Thyroid gland (tissue), 4 donors: ENCODE measurements around the gene HNRNPL. TPM values are rescaled to one million over a fixed set of nuclear protein-coding genes. Genes with fewer than 3 reads are reported as not detected.

ENCODE experiments used
- DNase-seq, 2 donors: peaks; one replicate each; pipeline ENCODE4 v3.0.0-alpha.2; 2019
- H3K27ac ChIP-seq, 3 donors: fragments of 200-600 bp; sonication (generic); 1 replicate in 2 of 3; 2 replicates in 1 of 3; pipeline ENCODE4 v1.5.1; 2016 to 2019; ENCODE audit warnings: mild to moderate bottlenecking in 1 of 3, moderate library complexity in 1 of 3
- H3K27me3 ChIP-seq: fragments of 200-600 bp; sonication (generic); one replicate; pipeline ENCODE4 v1.5.1; 2019
- H3K36me3 ChIP-seq, 2 donors: fragments of 200-600 bp; sonication (generic); one replicate each; pipeline ENCODE4 v1.5.1; 2016 to 2019
- H3K4me1 ChIP-seq, 2 donors: fragments of 200-600 bp; sonication (generic); one replicate each; pipeline ENCODE4 v1.5.1; 2017 to 2019
- H3K4me3 ChIP-seq, 3 donors: fragments of 200-600 bp; sonication (generic); replicated peaks in 1 of 3; 1 replicate in 2 of 3; 2 replicates in 1 of 3; pipeline ENCODE4 v1.5.1; 2016; ENCODE audit warnings: mild to moderate bottlenecking in 1 of 3
- H3K9me3 ChIP-seq: fragments of 200-600 bp; sonication (generic); one replicate; pipeline ENCODE4 v1.5.1; 2017
- POLR2A ChIP-seq, 2 donors: fragments of 450-650 bp; IDR thresholded peaks; one replicate each; pipeline ENCODE4 v1.6.1; 2017; ENCODE audit warnings: antibody characterized with exemption in 2 of 2, mild to moderate bottlenecking in 2 of 2, moderate library complexity in 1 of 2
- WGBS, 2 donors: methylation state at CpG; one replicate each; pipeline ENCODE4 v1.1.5; 2017; 5-methylcytosine and 5-hydroxymethylcytosine counted together
- intact Hi-C: fragments of 100-400 bp; cut with DNase I; formaldehyde crosslinking; loops from one replicate; pipeline ENCODE4 v1.15.1; 2023
- total RNA-seq, 4 donors: library from RNA; depleted of rRNA; stranded (reverse); fragments of >200 nt; gene quantifications; one replicate each; pipeline ENCODE4 v1.2.3, GENCODE V29; 2016
- TF ChIP-seq, protein P1 (sequence below), 6 experiments: fragments of 200-600 bp in 3 of 6; fragments of 450-650 bp in 3 of 6; sonication (generic) in 3 of 6; IDR thresholded peaks; one replicate each; pipeline ENCODE4 v1.5.1; 2016 to 2019; ENCODE audit warnings: antibody characterized with exemption in 6 of 6, mild to moderate bottlenecking in 2 of 6, inconsistent platforms in 1 of 6, moderate library complexity in 1 of 6

Gene HNRNPL
- total RNA-seq, 4 donors from 2014 or later = 181 to 247 (median 232) TPM

DNA sequence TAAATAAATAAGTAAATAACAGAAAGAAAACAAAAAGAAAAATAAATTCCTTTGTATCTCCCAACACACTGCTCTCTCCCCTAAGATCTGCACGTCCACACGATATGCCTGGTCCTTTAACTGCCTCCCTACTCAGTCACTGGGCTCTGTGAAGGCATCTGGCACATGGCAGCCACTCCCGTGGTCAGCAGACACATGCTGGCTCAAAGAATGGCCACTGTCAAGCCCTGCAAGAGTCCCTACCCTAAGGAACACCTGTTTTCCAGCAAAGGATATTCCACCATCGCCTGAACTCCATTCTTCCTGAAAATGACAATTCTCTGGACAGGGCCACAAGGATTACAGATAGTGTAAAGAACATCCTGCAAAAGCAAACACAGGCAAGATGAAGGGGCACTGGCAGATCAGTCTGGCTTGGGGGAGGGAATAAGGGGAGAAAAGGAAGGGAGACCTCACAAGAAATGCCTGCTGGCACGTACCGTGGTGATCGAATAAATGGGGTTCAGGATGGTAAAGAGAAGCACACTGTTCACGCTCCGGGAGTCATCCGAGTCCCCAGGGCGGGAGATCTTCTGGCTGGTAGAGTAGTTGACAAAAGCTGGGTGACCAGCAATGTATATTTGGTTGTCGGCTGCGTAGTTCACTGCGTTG is 4.3 kb downstream of the HNRNPL start:
- H3K27me3 ChIP-seq = no peaks in the 10 kb centered on the region
- WGBS, 2 donors = 94 to 95% methylated on average over 13 to 14 of the region's 14 CpGs
- H3K9me3 ChIP-seq = no peaks in the 10 kb centered on the region
- H3K36me3 ChIP-seq = peaks cover 70 to 74% of the 10 kb centered on the region in 2 donors
- TF ChIP-seq, protein P1, sequence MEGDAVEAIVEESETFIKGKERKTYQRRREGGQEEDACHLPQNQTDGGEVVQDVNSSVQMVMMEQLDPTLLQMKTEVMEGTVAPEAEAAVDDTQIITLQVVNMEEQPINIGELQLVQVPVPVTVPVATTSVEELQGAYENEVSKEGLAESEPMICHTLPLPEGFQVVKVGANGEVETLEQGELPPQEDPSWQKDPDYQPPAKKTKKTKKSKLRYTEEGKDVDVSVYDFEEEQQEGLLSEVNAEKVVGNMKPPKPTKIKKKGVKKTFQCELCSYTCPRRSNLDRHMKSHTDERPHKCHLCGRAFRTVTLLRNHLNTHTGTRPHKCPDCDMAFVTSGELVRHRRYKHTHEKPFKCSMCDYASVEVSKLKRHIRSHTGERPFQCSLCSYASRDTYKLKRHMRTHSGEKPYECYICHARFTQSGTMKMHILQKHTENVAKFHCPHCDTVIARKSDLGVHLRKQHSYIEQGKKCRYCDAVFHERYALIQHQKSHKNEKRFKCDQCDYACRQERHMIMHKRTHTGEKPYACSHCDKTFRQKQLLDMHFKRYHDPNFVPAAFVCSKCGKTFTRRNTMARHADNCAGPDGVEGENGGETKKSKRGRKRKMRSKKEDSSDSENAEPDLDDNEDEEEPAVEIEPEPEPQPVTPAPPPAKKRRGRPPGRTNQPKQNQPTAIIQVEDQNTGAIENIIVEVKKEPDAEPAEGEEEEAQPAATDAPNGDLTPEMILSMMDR (IDR thresholded peaks at IDR 0.05) = no peak
- TF ChIP-seq POLR2A (IDR thresholded peaks at IDR 0.05) = no peak
- H3K4me1 ChIP-seq = peaks cover 16 to 23% of the 10 kb centered on the region in 2 donors
- intact Hi-C loops = loop anchor here (5.0 kb wide), 1 partner anchor 52 kb away; the partner anchor contains the start of genes NFKBIB and SIRT2
- H3K27ac ChIP-seq = no peak overlapping the region
- H3K4me3 ChIP-seq = no peak overlapping the region
- no peak for DNase-seq

DNA sequence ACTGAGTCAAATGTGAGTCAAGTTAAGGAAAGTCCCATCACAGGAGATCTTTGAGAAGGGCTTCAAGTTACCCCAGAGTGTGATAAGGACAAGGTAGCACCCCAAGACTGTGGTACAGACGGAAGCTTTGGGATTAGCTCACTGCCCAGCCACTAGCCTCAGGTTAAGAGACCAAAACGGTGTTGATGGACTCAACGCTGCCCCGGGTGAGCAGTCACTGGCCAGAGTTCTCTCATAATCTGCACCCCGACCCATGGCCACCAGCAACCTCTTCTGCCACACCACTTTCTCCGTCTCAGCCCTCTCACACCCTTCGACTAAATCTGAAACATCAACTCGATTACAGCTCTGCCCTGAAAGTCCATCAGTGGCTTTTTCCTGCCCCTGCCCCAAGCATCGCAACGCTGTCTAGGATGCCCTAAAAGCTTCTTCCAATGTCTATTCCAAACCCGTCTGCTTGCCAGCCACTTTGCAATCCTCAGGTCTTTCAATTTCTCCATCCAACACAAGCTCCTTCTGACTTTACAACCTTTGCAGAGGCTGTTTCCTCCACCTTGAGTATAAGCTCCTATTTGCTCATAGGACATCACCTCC is 5.6 kb downstream of the HNRNPL start:
- H3K4me3 ChIP-seq = no peak overlapping the region
- no peak overlapping the region for H3K27ac ChIP-seq
- H3K36me3 ChIP-seq = peaks cover 83 to 87% of the 10 kb centered on the region in 2 donors
- WGBS, 2 donors = 92 to 95% methylated on average over 11 of the region's 11 CpGs
- TF ChIP-seq, protein P1 (IDR thresholded peaks at IDR 0.05) = no peak
- TF ChIP-seq POLR2A (IDR thresholded peaks at IDR 0.05) = no peak
- no peak for DNase-seq
- peaks cover 16 to 23% of the 10 kb centered on the region in 2 donors for H3K4me1 ChIP-seq
- H3K27me3 ChIP-seq = no peaks in the 10 kb centered on the region
- intact Hi-C loops = no loop called here
- no peaks in the 10 kb centered on the region for H3K9me3 ChIP-seq

DNA sequence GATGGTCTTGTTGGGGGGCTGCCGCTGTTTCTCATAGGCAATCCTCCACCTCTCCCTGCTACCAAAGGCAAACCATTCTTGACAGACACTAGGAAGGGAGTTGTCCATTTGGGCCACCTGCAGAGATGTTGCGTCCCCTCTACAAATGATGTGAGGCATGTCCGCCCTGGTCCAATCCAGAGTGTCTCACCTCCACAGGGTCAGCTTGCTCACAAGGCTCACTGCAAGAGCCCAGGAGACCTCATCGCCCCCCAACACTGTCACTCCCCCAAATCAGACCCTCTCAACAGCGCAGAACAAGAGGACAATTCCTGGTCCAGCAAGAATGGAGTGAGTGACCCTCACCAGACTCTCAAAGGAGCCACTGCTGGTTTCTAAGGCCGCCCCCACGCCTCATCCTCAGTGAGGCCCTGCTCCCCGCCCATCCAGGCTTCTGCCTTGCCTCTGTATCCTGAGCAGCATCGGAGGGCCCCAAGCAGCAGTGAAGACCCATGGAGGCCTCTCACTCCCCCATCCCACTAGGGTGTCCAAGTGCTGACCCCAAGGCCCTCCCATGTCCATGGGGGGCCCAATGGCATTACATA is 6.5 kb downstream of the HNRNPL start:
- DNase-seq = no peak
- Histone ChIP-seq H3K27me3 (no peaks in the 10 kb centered on the region), H3K27ac (no peak overlapping the region), H3K4me3 (no peak overlapping the region), H3K9me3 (no peaks in the 10 kb centered on the region), H3K4me1 (peaks cover 8 to 16% of the 10 kb centered on the region in 2 donors), H3K36me3 (peaks cover 92 to 96% of the 10 kb centered on the region in 2 donors)
- 96 to 98% methylated on average over 5 to 7 of the region's 9 CpGs for WGBS, 2 donors
- TF ChIP-seq, protein P1 (IDR thresholded peaks at IDR 0.05) = no peak
- TF ChIP-seq POLR2A (IDR thresholded peaks at IDR 0.05) = no peak
- intact Hi-C loops = no loop called here

DNA sequence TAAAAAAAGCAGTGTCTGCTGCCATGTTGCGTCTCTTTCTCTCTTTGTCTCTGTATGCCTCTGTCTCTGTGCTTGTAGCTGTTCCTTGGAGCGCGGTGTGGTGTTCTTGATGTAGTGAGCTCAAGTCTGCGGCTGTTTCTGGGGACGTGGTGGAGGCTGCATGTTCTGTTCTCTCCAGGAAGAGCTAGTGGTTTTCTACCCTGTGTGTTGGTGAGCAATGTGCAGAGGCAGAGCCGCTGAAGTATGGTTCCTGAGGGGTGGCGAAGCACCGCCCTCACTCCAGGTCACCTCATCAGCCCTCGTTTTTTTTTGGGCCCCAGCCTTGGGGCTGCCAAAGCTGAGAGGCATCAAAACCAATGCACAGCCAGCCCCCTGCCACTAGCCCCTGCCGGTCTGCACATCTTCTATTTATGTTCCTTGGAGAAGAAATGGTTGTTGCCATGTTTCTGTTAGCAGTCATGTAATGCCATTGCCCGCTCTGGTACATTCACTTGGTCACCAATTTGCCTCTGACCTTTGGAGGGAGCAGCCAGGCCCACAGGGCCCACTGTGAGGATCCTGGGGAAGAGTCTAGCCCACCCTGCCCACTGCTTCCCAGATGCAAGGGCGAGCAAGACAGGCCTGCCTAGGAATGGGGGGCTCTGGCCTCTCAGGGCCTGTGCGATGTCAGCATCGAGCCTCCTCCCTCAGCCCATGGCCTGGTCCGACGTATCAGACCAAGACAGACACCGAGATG is 7.2 kb downstream of the HNRNPL start:
- Histone ChIP-seq H3K27me3 (no peaks in the 10 kb centered on the region), H3K4me3 (no peak overlapping the region), H3K9me3 (no peaks in the 10 kb centered on the region), H3K4me1 (peaks cover 2 to 9% of the 10 kb centered on the region in 2 donors), H3K36me3 (peaks cover 99 to 100% of the 10 kb centered on the region in 2 donors), H3K27ac (no peak overlapping the region)
- TF ChIP-seq, protein P1 (IDR thresholded peaks at IDR 0.05) = no peak
- TF ChIP-seq POLR2A (IDR thresholded peaks at IDR 0.05) = no peak
- DNase-seq = peak in 1 of 2 donors; percentile 15
- WGBS, 2 donors = 84 to 93% methylated on average over 14 to 17 of the region's 17 CpGs
- intact Hi-C loops = no loop called here
